Hematopoietic multipotent progenitor cell treated with erythropoietin and hydrocortisone succinate and interleukin-3 and kit ligand, for 15 days (in vitro differentiated cells): ENCODE data around the gene MAP4.

Source experiments
- DNase-seq: peaks from one replicate; pipeline ENCODE4 v3.0.0-alpha.2; 2015; ENCODE audit warnings: low spot score

MAP4 gene

GRCh38 chr3:47863391-47864128 lies 152.7 kb downstream of the MAP4 start:
- DNase-seq, result no peak

DNA sequence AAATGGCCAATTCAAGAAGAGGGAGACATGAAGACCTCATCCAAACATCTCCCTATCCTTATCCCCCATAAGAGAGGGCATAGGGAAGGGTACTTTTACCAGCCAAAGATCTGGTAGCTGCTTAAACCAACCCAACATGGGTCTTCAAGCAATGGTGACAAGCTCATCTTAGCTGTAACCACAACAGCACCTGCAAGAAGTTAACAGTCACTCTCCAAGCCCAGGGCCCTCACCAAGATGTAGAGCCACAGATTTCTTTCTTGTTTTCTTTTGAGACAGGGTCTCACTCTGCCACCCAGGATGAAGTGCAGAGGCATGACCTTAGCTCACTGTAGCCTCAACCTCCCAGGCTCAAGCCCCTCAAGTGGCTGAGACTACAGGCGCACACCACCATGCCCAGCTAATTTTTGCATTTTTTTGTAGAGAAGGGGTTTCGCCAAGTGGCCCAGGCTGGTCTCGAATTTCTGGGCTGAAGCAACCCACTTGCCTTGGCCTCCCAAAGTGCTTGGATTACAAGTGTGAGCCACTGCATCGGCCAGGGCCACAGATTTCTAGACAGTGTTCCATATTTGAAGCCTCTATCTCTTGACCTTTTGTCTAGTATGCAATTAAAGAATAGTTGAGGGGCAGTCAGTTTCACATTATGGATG lies 156.1 kb downstream of the MAP4 start:
- no peak for DNase-seq

DNA sequence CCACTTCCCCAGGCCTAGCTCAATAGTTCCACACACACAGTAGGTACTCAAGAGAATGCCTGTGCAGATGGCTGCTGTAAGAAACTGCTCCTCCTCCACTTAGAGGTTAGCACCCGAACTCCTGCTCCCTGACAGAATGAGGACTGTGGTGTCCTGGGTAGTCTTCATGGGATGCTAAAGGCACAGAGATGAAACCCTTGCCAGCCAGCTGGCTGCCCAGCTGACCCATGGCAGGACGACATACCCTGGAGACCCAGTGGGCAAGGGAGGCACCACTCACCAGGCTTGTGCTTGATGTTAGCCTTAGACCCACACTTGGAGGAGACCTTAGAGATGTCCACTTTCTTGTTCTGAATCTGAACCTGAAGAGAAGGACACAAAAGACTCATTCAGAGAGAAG lies 159.1 kb downstream of the MAP4 start:
- DNase-seq, result no peak

DNA sequence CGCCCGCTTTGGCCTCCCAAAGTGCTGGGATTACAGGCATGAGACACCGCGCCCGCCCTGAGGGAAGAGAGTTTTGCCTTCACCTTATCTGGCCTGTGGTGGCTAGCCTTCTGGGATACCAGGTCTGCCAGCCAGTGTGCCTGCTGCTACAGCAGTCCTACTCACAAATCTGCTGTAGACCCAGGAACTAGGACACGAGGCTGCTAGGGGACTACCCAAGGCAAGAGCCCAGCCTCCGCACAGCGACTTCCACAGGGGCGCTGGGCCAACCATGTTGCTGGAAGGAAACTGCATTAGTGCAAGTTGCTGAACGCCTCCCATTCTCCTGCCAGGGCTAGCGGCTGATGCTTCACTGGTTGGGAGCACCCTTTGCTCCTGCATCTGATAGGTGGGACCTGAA lies 159.5 kb downstream of the MAP4 start:
- no peak for DNase-seq

DNA sequence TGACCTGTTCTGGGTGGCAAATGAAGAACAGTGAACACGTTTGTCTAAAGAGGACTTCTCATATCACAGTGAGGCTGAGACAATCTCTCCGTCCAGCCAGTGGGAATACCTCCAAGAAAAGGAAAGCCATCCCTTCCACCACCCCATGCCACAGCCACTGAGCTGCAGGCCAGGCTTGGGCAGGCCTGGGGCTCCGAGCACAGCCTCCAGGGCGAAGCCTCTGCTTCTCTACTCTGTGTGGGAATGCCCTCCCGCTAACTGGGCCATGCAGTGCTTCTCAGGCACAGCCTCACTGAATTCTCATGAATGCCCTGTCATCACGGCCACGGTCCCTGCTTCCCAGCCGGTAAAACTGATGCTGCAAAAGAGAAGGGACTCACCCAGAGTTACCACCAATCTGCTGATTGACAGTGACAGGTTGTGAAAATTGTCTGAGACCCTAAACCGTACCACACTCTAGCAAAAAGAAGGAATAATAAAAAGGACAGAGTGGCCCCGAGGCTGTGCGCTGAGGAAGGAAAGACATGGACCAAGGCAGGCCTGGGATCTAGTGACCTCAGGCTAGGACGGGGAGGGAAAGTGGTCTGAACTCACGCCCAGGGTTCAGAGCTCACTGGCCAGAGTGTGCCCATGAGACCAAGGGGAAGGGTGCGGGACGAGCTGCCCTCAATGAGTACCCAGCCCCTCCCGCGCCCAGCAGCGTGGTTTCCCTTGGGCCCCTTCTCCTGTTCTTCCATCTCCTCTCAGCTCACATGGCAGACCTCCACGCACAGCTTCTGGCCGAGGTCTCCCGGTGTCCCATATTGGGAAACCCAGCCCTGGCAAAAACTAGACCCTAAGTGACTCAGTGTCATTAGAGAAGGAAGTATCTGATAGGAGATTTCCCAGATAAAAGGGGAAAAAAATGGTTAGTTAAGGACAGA lies 160.5 kb downstream of the MAP4 start:
- no peak for DNase-seq

GRCh38 chr3:47854720-47855455 lies 161.3 kb downstream of the MAP4 start:
- DNase-seq, result no peak

GRCh38 chr3:47854267-47854666 lies 161.9 kb downstream of the MAP4 start:
- no peak for DNase-seq

GRCh38 chr3:47852604-47853602 lies 163.3 kb downstream of the MAP4 start:
- no peak for DNase-seq

GRCh38 chr3:47851888-47852603 lies 164.2 kb downstream of the MAP4 start:
- DNase-seq, result no peak

DNA sequence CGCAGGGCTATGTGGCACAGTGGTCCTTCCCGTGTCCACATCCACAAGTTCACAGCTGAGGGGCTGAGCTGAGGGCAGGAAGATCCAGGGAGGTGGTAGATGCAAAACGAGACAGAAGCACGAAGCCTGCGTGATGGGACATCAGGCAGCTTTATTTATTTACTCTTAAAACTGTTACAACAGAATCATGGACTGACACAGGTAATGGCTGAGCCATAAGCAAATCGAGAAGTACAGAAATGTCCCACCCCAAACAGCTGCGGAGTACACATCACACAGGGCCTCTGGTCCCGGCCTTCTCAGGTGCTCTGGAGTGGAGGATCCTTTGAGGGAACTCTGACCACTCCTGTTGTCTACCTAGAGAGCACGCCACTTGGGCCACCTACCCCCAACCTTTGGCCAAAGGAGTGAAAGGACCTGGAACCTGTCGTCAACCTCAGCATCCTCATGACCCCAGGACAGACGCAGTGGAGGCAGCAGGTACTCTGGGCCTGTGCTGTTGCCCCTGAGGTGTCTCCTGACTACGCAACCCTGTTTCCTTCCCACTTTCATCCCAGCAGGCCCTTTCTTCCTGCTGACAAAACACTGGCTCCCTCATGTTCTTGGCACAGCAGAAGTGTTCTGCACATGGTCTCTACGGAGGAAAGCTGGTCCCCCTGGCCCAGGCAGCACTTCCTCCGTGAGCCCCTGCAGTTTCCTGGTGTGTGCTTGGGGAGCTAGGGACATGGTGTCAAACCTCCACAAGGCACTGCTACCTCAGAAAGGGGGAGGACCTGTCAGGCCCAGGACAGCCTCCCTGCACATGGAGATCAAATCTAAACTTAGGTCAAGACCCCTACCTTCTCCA lies 165.4 kb downstream of the MAP4 start:
- DNase-seq, result no peak

DNA sequence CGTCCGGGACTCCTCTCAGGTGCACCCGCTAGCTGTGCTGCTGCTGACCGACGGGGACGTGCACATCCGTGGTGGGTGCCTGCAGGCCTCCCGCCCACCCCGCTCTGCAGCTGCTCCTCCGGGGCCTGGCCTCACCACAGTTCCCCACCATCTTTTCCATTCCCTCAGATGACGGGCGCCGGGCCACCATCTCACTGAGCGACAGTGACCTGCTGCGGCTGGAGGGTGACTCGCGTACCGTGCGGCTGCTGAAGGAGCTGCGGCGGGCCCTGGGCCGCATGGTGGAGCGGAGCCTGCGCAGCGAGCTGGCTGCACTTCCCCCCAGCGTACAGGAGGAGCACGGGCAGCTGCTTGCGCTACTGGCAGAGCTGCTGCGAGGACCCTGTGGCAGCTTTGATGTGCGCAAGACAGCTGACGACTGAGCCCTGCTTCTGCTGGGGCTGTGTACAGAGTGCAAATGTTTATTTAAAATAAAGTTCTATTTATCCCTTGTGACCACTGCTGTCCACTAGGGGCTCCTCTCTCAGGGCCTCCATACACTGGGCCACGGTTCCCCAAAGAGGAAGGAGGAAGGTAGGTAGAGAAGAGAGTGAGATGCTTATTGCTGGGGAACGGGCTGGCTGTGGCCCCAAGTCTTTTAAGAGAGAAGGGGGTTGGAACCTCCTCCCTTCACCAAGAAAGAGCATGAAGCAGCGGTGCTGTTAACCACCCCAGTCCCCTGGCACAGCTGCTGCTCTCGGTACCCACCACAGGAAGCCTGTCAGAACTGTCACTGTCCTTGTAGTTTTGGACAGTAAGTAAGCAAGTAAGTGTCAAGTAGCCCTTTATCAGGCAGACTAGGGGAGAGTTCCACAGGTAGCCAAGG lies 166.3 kb downstream of the MAP4 start:
- DNase-seq, result no peak

DNA sequence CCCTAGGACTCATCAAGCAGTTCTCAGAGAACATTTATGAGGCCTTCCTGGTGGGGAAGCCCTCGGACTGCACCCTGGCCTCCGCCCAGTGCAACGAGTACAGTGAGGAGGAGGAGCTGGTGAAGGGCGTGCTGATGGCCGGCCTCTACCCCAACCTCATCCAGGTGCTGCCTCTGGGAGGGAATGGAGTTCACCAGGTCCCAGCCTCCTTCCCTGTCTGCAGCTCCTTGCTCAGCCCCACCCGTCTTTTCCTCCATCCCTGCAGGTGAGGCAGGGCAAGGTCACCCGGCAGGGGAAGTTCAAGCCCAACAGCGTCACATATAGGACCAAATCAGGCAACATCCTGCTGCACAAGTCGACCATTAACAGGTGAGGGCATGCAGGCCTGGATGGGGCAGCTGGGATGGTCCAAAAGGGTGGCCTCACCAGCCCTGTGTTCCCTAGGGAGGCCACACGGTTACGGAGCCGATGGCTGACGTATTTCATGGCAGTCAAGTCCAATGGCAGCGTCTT lies 167.0 kb downstream of the MAP4 start:
- no peak for DNase-seq

GRCh38 chr3:47848599-47849117 lies 167.6 kb downstream of the MAP4 start:
- DNase-seq, result no peak

DNA sequence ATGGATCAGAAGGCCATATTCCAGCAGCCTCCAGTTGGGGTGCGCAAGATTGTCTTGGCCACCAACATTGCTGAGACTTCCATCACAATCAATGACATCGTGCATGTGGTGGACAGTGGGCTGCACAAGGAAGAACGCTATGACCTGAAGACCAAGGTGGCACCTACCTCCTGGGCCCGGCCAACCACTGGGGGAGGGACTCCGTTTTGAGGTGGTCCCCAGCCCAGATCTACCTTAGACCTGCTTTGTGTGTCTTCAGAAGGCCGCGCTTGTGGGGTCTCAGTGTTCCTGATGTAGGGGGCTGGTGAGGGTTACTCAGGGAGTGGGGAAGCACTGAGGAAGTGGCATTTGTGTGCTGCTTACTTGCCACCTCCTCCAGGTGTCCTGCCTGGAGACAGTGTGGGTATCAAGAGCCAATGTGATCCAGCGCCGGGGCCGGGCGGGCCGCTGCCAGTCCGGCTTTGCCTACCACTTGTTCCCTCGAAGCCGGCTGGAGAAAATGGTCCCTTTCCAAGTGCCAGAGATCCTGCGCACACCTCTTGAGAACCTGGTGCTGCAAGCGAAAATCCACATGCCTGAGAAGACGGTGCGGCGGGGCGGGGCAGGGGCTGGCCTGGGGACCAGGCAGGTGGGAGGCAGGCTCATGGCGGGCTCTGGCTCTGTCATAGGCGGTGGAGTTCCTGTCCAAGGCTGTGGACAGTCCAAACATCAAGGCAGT lies 168.3 kb downstream of the MAP4 start:
- no peak for DNase-seq

- no peak for DNase-seq
Measured at GRCh38 chr3:47847260-47847659, 169.0 kb downstream of the MAP4 start.

- DNase-seq, result no peak
Measured at GRCh38 chr3:47846880-47847248, 169.4 kb downstream of the MAP4 start.
